ENCODE data around the gene ABCG1.

The ABCG1 gene

DNA sequence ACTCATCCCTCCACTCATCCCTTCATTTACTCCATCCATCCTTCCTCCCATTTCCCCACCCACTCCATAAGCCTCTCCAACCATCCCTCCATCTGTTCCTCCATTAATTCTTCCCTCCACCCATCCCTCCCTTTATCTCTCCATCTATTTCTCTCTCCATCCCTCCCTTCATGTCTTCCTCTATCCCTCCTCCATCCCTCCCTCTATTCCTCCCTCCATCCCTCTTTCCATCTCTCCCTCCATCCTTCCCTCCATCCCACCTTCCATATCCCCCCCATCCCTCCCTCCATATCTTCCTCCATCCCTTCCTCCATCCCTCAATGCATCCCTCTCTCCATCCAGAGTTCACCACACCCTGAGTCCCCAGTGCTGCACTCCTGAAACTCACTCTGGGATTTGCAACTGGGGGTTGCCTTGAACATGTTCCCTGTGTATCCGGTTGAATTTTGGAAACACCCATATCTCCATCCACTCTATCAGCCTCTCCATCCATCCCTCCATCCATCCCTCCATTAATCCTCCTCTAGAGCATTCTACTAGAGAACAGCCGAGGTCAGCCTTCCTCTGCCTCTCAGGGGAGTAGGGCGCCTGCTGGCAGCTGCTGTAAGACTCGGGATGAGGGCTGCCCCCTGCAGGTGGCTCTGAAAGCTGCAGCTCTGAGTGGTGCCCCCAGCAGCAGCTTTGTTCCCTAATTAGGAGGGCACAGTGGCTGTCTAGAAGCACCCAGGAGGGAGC lies 39.4 kb downstream of the ABCG1 start:
- in situ Hi-C loops (cut with MboI; ENCODE audit: low sequenced_read_pairs, unreplicated experiment): no loop called here
- peak; percentile 91 for DNase-seq (ENCODE audit: low spot score)
- TF ChIP-seq, protein P1, sequence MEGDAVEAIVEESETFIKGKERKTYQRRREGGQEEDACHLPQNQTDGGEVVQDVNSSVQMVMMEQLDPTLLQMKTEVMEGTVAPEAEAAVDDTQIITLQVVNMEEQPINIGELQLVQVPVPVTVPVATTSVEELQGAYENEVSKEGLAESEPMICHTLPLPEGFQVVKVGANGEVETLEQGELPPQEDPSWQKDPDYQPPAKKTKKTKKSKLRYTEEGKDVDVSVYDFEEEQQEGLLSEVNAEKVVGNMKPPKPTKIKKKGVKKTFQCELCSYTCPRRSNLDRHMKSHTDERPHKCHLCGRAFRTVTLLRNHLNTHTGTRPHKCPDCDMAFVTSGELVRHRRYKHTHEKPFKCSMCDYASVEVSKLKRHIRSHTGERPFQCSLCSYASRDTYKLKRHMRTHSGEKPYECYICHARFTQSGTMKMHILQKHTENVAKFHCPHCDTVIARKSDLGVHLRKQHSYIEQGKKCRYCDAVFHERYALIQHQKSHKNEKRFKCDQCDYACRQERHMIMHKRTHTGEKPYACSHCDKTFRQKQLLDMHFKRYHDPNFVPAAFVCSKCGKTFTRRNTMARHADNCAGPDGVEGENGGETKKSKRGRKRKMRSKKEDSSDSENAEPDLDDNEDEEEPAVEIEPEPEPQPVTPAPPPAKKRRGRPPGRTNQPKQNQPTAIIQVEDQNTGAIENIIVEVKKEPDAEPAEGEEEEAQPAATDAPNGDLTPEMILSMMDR (IDR thresholded peaks at IDR 0.05; ENCODE audit: borderline replicate concordance, control extremely low read depth, extremely low read depth, insufficient read depth, missing control alignments): peak; percentile 86

DNA sequence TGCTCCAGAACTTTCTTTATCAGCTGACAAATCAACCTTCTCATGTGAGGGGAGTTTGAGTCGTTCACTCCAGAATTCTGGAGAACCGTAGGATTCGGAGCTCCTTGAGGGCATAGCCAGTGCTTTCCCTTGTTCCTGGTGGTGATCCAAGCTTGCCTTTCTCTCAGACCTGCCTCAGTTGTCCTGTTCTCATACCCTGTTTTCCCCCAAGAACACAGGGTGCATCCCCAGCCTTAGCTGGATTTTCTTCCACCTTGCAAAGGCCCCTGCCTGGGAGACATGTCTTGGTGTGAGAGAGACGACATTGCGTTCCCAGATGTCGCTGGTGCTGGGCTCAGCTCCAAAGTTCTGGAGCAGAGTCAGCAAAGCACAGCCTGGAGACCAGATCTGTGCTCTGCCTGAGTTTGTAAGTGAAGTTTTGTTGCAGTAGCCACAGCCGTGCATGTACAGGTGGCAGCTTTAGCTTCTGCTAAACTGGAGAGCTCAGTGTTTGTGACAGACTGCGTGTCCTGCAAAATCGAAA lies 40.0 kb downstream of the ABCG1 start:
- DNase-seq (ENCODE audit: low spot score): no peak
- in situ Hi-C loops (cut with MboI; ENCODE audit: low sequenced_read_pairs, unreplicated experiment): no loop called here
- TF ChIP-seq, protein P1 (IDR thresholded peaks at IDR 0.05; ENCODE audit: borderline replicate concordance, control extremely low read depth, extremely low read depth, insufficient read depth, missing control alignments): no peak

DNA sequence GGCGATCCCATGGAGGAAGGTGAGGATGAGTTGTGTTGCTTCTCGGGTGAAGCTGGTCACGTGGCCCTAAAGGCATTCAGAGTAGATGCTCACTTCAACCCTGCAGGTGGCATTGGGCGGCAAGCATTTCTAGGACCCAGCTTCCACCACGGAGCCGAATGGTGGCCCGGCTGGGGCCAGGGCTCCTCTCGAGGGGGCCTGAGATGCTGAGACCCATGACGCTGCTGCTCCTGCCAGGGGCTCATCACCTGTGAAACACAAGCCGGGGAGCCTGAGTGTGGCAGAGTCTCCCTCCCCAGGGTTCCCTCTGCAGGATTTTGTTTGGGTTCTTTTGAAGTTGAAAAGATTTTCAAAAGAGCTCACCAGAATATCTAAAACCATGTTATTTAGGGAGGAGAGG lies 41.2 kb downstream of the ABCG1 start:
- in situ Hi-C loops (cut with MboI; ENCODE audit: low sequenced_read_pairs, unreplicated experiment): no loop called here
- no peak for DNase-seq (ENCODE audit: low spot score)

DNA sequence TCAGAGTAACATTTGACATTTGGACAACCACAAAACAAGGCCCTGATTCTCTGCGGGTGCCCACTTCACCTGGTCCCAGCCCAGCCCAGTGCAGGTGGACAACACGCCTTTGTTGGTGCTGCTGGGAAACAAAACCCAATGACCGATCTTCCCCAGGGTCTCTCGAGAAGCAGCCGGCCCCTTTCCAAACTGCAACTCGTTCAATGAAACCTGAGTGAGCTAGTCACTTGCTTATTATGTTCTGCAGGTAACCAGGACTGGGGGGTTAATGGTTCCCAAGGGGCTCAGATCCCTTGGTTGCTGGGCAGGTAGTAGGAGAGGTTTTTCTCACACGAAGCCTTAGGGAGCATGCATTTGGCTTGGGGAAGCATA lies 42.9 kb downstream of the ABCG1 start:
- TF ChIP-seq, protein P1 (IDR thresholded peaks at IDR 0.05; ENCODE audit: borderline replicate concordance, control extremely low read depth, extremely low read depth, insufficient read depth, missing control alignments): no peak
- in situ Hi-C loops (cut with MboI; ENCODE audit: low sequenced_read_pairs, unreplicated experiment): no loop called here
- DNase-seq (ENCODE audit: low spot score): no peak

More for the DNA sequence above, 41.2 kb downstream of the ABCG1 start:
- TF ChIP-seq, protein P1 (IDR thresholded peaks at IDR 0.05; ENCODE audit: borderline replicate concordance, control extremely low read depth, extremely low read depth, insufficient read depth, missing control alignments): no peak

DNA sequence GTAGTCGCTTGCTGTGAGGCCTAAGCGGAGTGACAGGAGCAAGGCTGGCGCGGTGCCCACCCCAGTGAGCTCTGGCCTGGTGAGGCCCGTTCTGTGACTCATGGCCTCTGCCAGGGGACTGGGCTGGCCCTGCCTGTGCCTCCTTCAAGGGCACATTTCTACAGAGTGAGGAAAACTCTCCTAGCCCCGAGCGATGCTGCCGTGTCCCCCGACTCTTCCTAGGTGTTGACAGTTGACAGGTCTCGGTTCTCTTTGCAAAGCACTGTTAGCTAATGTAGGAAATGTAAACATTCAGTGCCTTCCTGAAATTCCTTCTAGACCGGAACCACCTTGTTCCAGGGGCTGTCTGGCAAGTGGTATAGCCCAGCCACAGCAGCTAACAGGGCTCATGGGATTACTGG lies 43.9 kb downstream of the ABCG1 start:
- in situ Hi-C loops (cut with MboI; ENCODE audit: low sequenced_read_pairs, unreplicated experiment): no loop called here

DNA sequence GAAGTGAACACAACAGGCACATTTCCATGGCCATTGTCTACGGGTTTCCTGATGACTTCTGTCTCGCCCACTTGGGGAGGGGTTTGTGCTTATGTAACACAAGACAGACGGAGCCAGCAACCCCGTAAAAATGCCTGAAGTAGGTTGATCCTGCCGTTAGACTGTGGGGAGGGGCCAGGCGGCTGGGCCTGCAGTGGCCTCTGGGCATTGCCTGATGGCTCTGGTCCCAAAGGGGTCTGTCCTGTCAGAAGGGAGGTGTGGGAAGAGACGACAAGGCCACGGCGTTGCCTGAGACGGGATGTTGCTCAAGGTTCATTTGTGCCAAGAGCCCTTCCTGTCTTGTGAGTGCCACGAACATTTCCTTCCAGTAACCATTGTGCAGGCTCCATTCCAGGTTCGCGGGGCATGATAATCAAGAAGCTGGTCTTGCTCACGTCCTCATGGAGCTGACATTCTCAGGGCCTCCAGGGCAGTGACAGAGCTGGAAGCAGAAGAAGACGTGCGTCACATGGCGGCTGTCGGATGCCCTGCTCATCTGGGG lies 44.7 kb downstream of the ABCG1 start:
- no peak for DNase-seq (ENCODE audit: low spot score)
- TF ChIP-seq, protein P1 (IDR thresholded peaks at IDR 0.05; ENCODE audit: borderline replicate concordance, control extremely low read depth, extremely low read depth, insufficient read depth, missing control alignments): no peak
- in situ Hi-C loops (cut with MboI; ENCODE audit: low sequenced_read_pairs, unreplicated experiment): no loop called here

More for the DNA sequence above, 43.9 kb downstream of the ABCG1 start:
- DNase-seq (ENCODE audit: low spot score): no peak
- TF ChIP-seq, protein P1 (IDR thresholded peaks at IDR 0.05; ENCODE audit: borderline replicate concordance, control extremely low read depth, extremely low read depth, insufficient read depth, missing control alignments): no peak

All from GM13976 (cell line).